ENCODE measurements around the gene ZBTB40.

Gene ZBTB40

GRCh38 chr1:22508991-22509390 lies 57.3 kb downstream of the ZBTB40 start:
- DNase-seq, result no peak

- DNase-seq, result no peak
Observed at GRCh38 chr1:22509815-22510214, 58.2 kb downstream of the ZBTB40 start.

GRCh38 chr1:22512873-22513272 lies 61.2 kb downstream of the ZBTB40 start:
- no peak for DNase-seq

GRCh38 chr1:22516906-22517571 lies 65.4 kb downstream of the ZBTB40 start:
- no peak for DNase-seq

- no peak for DNase-seq
Observed at GRCh38 chr1:22517956-22518355, 66.3 kb downstream of the ZBTB40 start.

- DNase-seq, result no peak
Observed at GRCh38 chr1:22518379-22518778, 66.7 kb downstream of the ZBTB40 start.

GRCh38 chr1:22520871-22521270 lies 69.2 kb downstream of the ZBTB40 start:
- DNase-seq, result no peak

- no peak for DNase-seq
Observed at GRCh38 chr1:22521692-22522091, 70.0 kb downstream of the ZBTB40 start.

- no peak for DNase-seq
Observed at GRCh38 chr1:22522221-22522743, 70.6 kb downstream of the ZBTB40 start.

GRCh38 chr1:22524481-22524880 lies 72.8 kb downstream of the ZBTB40 start:
- no peak for DNase-seq

- DNase-seq, result no peak
Observed at GRCh38 chr1:22525211-22525610, 73.6 kb downstream of the ZBTB40 start.

GRCh38 chr1:22525646-22526045 lies 74.0 kb downstream of the ZBTB40 start:
- no peak for DNase-seq

GRCh38 chr1:22526098-22526497 lies 74.4 kb downstream of the ZBTB40 start:
- no peak for DNase-seq

GRCh38 chr1:22526677-22527076 lies 75.0 kb downstream of the ZBTB40 start:
- DNase-seq, result no peak

- no peak for DNase-seq
Observed at GRCh38 chr1:22527122-22527521, 75.5 kb downstream of the ZBTB40 start.

GRCh38 chr1:22527555-22528296 lies 76.1 kb downstream of the ZBTB40 start:
- no peak for DNase-seq

- no peak for DNase-seq
Observed at GRCh38 chr1:22528451-22528850, 76.8 kb downstream of the ZBTB40 start.

GRCh38 chr1:22529901-22530621 lies 78.4 kb downstream of the ZBTB40 start:
- DNase-seq, result no peak

GRCh38 chr1:22530715-22531114 lies 79.1 kb downstream of the ZBTB40 start:
- DNase-seq, result no peak

- DNase-seq, result no peak
Observed at GRCh38 chr1:22531251-22531650, 79.6 kb downstream of the ZBTB40 start.

GRCh38 chr1:22533244-22533895 lies 81.7 kb downstream of the ZBTB40 start:
- no peak for DNase-seq

- no peak for DNase-seq
Observed at GRCh38 chr1:22534951-22535350, 83.3 kb downstream of the ZBTB40 start.

- DNase-seq, result no peak
Observed at GRCh38 chr1:22535399-22535798, 83.7 kb downstream of the ZBTB40 start.
